ENCODE results near the gene NDC1.

- no peak for TF ChIP-seq CTCF (IDR thresholded peaks at IDR 0.05; ENCODE audit: borderline replicate concordance, extremely low read depth, low read length, poor library complexity, severe bottlenecking)
- no peak for TF ChIP-seq EZH2 (IDR thresholded peaks at IDR 0.05; ENCODE audit: borderline replicate concordance, low read depth, low read length, severe bottlenecking)
Observed at GRCh38 chr1:53763911-53764310, 74.2 kb downstream of the NDC1 start.

Data from DND-41 (cell line).